Left lobe of liver (tissue), 1 donor: ENCODE results near the gene MAPK6. TPM values are rescaled to one million over a fixed set of nuclear protein-coding genes. Genes with fewer than 3 reads are reported as not detected.

Source experiments
- total RNA-seq: library from RNA; stranded (reverse); gene quantifications from one replicate; pipeline ENCODE4 v1.2.1, GENCODE V29; 2021
- donor health status: DM: no; HTN: yes; CAD: no.

Gene MAPK6
- total RNA-seq, 1 donor from 2014 or later: 20.0 TPM

Other genes with a start within 250 kb of the MAPK6 start
- gene TMOD3, start 189.6 kb upstream of the MAPK6 start, total RNA-seq: 21.2 TPM
- 10.1 TPM for gene LEO1, start 47.4 kb upstream of the MAPK6 start, total RNA-seq
- gene BCL2L10, start 93.6 kb downstream of the MAPK6 start, total RNA-seq: 4.2 TPM
- 12.7 TPM for gene GNB5, start 172.2 kb downstream of the MAPK6 start, total RNA-seq